Thyroid gland (tissue), 4 donors: ENCODE results near the gene MZT2B. TPM values are rescaled to one million over a fixed set of nuclear protein-coding genes. Genes with fewer than 3 reads are reported as not detected.

ENCODE experiments used
- total RNA-seq, 4 donors: library from RNA; depleted of rRNA; stranded (reverse); fragments of >200 nt; gene quantifications; one replicate each; pipeline ENCODE4 v1.2.3, GENCODE V29; 2016

Gene MZT2B
- total RNA-seq, 4 donors from 2014 or later, result 135 to 237 (median 221) TPM

Other genes with a start within 250 kb of the MZT2B start
- under 1 TPM in 3 of 4 donors, not detected in 1; 0.11 to 0.40 (median 0.15) TPM for gene RAB6C, start 202.6 kb upstream of the MZT2B start, total RNA-seq
- under 1 TPM in 1 of 4 donors, not detected in 3; 0.27 TPM for gene POTEF, start 53.0 kb upstream of the MZT2B start, total RNA-seq
- gene CCDC74B, start 37.1 kb upstream of the MZT2B start, total RNA-seq, result 10 to 100 TPM in 3 of 4 donors, 1 to 10 TPM in 1; 9.8 to 35.1 (median 19.1) TPM
- 10 to 100 TPM; 34.1 to 74.6 (median 59.0) TPM for gene SMPD4, start 660 bp upstream of the MZT2B start, total RNA-seq
- under 1 TPM in 1 of 4 donors, not detected in 3; 0.27 TPM for gene TUBA3E, start 16.2 kb downstream of the MZT2B start, total RNA-seq
- 10 to 100 TPM; 69.5 to 98.6 (median 94.4) TPM for gene IMP4, start 160.6 kb downstream of the MZT2B start, total RNA-seq
- 10 to 100 TPM; 45.5 to 69.8 (median 57.4) TPM for gene PTPN18, start 173.8 kb downstream of the MZT2B start, total RNA-seq